Measurements from ENCODE around the gene PLLP.
"Not testable (repeated sequence)": the region's sequence is repeated elsewhere in the genome, so short reads cannot be mapped to it uniquely, and the experiment has no call there.

The PLLP gene

DNA sequence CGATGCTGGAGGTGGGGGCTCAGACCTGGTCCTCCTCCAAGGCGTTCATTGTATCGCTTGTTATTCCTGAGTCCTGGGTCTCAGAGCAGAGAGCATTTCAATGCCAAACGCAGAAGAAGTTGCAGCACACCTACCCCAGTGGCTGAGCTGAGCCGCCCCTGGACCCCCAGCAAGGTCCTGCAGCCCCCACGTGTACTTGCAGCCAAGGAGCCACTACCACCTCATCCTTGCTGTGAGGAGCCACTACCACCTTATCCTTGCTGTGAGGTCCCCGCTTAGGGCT lies 13.5 kb downstream of the PLLP start:
- DNase-seq: no peak

DNA sequence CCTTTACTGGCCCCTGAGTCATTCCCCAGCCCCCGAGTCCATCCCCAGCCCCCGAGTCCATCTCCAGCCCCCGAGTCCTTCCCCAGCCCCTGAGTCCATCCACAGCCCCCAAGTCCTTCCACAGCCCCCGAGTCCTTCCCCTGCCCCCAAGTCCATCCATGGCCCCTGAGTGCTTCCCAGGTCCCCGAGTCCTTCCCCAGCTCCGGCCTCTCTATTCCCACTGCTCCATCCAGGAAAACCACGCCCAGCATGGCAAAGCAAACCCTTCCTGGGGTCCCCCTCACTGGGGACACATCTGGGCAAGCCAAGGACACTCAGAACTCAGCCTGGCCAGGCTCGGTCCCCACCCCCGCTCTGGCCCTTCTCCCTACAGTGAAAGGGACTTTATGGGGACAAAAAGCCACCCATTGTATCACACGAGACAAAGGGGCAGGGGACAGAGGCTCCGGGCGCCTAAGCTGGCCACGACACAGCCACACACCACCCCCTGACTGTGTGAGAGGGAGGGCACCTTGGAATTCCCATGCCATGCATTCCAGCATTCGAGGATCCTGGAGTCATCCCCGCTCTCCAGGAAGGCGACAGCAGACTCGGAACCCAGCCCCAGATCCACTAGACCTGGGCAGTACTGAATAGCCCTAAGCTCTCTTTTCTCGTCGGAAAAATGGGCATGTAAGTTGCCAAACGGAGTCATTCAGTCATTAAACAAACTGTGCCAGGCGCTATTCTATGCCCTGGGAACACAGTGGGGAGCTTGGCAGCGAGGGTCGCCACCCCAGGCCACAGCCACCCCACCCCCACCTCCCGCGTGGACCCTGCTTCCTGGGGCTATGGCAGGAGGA lies 14.0 kb downstream of the PLLP start:
- DNase-seq: no peak

DNA sequence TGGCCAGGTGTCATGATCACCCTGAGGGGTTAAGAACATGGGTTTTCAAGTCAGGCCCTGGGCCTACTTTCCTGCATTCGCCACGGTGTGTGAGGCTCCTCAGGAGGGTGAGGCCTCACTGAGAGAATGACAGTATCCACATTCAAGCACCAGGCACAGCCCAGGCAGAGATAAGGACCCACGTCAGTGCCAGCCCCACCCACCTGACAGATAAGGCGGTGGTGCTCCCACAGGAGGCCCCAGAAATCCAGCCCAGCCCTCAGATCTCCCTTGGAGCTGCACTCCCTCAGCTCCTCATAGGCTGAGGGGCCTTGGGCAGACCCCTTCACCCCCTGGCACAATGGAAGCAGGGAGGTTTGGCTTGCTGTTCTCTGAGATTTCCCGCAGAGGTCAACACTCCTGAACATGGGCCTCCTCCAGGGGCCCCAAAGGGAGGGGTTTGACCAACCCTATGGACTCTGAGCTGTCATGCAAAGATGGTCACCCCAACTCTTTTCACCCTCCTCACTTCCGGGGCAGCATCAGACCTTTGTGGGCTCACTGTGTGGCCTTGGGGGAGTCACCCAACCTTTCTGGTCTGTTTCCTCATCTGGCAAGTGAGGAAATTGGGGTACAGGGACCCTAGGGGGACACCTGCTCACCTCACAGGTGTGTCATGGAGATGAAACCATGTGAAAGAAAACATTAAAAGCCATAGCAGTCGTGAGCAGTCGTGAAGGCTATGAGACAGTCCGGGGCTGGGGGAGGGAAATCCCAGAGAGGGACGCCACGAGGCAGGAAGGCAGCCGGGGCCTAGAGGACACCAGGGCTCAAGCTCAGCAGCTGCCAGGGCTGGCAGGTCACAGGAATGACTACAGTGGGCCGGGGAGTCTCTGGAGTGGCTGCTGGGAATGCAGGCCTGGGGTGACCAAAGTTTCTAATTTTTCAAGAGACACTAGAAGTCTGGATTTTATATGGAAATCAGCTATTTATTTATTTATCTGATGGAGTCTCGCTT lies 15.4 kb downstream of the PLLP start:
- no peak for DNase-seq

DNA sequence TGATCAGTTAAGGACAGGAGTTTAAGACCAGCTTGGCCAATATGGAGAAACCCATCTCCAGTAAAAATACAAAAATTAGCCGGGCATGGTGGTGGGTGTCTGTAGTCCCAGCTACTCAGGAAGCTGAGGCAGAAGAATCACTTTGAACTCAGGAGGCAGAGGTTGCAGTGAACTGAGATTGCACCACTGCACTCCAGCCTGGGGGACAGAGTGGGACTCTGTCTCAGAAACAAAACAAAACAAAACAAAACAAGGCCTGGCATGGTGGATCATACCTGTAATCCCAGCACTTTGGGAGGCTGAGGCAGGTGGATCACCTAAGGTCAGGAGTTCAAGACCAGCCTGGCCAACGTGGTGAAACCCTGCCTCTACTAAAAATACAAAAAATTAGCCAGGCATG lies 17.1 kb downstream of the PLLP start:
- DNase-seq: not testable (repeated sequence)

DNA sequence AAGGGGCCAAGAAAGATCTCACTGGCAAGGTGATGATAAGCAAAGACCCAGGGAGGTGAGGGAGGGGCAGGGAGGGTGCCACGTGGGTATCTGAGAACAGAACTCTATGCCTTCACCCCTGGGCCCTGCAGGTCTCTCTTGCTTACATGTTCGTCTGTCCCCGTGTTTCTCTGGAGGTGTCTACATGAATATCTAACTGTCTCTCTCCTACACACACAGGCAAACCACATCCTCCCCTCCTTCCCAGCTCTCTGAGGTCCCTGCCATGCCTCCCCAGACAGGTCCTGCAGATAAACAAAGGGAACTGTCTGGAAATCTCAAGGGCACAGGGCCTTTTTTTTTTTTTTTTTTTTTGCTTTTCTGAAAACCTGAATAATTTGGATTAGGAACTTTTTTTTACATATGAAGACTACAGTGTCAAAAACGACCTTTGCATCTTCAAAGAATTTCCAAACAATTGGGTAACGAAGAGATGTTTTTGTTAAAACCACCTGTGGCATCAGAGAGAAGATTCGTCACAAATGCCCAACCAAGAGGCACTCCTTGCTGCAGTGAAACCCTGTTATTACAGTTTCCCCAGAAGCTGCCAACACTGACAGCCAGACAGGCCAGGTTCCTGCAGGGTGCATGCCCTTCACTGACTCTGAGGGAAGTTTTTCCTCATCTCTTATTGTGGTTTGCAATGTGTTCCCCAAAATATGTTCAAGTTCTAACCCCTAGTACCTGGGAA lies 17.8 kb downstream of the PLLP start:
- DNase-seq: no peak

DNA sequence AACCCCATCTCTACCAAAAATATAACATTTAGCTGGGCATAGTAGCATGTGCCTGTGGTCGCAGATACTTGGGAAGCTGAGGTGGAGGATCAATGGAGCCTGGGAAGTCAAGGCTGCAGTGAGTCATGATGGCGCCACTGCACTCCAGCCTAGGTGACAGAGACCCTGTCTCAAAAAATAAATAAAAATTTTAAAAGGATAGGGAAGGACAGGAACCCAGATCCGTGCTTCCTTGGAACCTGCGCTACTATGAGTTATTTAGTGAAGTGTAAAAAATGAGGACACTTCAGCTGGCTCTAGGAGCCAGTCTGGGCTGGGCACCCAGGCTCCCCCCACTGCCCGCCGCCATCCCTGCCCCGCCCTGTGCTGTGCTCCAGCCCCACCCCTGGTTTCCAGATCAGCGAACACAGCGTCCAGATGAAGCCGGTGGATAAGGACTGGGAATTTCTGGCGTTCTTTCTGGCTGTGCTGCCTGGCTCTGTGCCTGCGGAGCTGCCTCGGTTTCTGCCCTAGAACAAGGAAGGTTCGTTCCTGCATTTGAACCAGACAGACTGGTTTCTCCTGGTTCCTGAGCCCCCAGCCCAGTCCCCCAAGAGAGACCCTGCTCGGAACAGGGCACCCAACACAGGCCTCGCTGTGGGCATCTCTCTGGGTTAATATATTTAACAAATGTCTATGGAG lies 18.5 kb downstream of the PLLP start:
- DNase-seq: no peak

DNA sequence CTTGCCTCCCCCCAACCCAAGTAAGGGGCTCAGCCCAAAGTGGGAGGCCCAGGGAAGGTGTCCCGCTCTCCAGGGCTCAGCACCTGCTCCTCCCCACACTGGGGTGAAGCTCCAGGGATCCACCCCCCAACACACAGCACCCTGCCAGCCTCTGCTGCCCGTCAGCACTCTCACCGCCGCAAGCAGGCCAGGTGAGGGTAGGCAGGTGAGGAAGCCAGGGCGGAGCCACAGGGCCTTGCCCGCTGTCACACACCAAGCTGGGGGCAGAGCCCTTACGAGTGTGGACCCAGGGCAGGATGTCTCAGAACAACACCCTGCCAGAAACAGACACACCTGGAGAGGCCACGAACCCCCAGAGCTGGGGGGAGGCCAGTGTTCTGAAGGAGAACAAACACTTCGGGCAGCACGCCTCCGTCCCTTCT lies 19.5 kb downstream of the PLLP start:
- DNase-seq: no peak

DNA sequence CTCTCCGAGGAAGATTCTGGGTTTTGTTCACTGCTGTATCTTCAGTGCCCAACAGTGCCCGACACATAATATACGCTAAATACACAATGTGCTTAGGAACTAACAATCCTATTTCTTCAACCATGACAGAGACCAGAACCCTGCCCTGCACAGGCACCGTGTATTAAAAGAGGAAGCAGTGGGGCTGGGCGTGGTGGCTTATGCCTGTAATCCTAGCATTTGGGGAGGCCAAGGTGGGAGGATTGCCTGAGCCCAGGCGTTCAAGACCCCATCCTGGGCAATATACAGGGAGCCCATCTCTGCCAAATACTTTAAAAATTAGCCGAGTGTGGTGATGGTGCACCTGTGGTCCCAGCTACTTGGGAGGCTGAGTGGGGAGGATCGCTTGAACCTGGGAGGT lies 20.1 kb downstream of the PLLP start:
- no peak for DNase-seq

DNA sequence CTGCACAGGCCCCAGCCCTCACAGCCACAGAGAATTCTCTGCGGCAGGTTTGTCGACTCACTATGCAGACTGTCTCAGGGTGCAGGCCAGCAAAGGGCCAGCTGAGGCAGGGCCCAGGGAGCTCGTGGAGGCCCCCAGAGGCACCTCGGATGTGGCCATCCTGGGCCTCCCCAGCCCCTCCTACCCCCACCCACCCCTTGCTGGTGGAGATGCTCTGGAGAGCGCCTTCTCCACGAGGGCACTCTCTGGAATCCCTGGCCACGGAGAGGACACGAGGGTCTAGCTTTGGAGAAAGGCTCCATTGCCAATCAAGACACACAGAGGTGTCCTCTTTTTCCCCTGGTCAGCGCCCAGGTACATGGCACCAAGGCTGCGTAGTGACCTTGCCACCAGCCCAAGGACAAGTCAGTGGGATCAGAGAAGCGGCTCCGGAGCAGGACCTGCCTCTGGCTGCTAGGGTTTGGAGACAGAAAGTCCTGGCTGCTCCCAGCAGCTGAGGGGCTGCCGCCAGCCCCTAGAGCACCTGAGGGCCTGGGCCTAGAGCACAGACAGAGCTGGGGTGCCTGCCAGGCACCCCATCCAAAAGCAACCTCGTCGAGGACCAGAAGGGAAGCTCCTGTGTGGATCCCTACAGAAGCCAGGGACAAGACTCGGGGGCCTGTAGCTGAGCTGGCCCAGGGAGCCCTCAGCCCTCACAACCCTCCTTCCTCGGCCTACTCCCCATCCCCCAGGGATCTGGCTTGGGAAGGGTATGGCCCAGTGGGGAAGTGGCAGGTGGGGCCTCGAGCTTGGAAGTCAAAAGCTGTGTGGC lies 20.7 kb downstream of the PLLP start:
- no peak for DNase-seq

DNA sequence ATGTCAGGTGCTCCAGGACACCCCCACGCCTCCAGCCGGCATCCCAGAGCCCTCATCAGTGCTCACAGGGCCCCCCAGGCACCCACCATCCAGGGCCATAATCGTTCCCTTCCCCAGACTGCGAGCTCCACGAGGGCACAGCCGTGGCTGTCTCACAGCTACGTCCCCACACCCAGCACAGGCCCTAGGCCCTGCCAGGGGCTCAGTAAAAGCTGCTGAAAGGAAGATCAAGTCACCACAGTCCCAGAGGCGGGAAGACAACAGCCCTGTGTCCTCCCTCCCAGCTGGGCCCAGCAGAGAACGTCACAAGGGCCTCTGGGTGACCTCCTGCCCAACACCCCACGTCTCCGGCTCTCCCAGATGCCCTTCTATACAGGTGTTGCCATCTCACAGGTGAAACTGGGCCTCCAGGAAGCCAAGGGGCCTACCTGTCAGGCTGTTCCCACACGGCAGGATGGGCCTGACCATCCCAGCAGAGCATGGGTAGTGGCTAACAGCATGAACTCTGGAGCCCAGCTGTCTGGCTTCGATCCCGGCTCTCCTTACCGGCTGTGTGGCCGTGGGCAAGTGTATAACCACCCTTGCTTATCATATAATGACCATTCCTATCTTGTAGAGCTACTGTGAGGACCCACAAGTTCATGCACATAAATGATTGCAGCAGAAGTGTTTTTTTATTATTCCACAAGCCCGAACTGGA lies 21.5 kb downstream of the PLLP start:
- DNase-seq: no peak

DNA sequence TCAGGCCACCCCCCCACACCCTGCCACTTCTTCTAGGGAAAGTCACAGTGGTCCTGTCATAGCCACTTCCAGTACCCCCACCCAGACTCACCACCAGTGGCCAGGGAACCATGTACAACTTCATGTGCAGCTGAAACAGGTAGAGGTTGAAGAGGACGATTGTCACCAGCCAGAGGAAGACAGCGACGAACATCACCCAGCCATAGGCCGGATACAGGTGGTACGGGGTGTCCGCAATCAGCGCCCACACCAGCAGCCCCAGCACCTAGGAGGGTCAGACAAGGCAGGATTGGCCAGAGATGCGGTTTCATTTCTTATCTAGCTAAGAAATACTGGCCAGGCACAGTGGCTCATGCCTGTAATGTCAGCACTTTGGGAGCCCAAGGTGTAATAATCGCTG lies 22.7 kb downstream of the PLLP start:
- DNase-seq: no peak

DNA sequence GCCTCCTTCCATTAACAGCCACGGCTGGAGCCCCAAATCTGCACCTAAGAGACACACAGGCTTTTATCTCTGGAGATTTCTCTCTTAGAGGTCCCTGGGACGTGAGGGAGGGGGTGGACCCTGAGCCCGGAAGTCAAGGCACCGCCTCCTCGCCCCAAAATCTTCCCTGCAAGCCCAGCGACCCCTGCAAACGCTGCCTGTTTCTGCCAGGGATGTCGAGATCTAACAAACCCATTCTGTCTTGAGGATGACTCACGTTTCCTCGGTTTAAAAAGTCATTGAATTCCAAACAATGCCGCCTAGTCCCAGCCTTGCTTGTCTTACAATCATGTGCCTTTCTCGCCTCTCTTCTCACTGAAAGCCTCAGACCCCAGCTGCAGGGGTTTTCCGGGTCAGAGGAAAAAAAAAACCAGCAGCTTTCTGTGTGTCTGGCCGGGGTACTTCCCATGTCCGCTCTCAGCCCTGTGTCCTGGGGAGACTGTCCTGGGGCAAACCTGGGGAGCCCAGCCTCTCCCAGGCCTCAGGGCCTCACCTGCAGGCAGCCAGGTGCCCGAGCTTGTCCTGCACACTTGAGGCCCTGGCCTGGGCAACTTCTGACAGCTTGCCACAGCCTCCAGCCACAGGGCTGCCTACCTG lies 24.1 kb downstream of the PLLP start:
- DNase-seq: no peak

DNA sequence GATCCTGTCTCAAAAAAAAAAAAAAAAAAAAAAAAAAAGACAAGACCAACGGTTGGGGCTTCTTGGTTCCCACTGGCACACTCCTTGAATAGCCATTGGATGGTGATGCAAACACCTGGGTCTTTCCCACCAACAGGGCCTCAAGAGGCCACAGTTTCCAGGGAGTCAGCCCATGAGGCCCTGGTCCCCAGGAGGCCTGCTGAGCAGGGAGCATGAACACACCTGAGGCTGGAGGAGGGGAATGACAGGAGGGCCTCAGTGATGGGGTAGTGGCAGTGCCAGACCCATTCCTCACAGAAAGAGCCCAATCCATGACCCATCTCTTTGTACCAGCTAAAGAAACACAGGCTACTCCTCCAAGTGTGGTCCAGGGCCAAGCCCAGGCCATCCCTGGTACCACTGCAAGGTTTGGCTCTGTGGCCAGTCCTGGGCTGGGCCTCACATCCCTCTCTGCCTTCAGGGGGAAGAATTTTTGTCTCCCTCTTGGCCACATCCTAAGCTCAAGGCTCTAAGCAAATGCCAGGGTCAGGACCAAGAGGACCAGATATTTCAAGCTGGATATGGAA lies 25.5 kb downstream of the PLLP start:
- DNase-seq: no peak

DNA sequence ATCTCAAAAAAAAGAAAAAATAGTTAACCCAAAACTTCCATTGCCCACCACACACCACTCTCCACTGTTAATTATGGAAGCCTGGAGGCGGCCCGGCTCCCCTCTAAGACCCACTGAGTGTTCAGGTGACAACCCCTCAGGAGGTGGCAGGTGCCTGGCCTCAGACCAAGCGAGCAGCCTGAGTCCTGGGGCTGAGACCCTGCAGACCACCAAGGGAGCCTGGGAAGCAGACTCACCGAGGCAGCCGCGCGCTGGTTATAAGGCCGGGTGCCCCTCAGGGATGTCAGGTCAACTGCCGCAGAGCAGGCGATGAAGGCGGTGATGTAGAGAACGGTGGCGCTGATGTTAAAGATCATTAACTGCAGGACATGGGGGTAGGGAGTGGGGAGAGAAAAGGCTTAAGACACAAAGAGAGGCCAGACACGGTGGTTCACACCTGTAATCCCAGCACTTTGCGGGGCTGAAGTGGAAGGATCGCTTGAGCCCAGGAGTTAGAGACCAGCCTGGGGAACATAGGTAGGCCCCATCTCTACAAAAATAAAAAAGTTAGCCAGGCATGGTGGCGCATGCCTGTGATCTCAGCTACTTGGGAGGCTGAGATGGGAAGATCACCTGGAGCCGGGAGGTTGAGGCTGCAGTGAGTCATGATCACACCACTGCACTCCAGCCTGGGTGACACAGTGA lies 26.1 kb downstream of the PLLP start:
- no peak for DNase-seq

DNA sequence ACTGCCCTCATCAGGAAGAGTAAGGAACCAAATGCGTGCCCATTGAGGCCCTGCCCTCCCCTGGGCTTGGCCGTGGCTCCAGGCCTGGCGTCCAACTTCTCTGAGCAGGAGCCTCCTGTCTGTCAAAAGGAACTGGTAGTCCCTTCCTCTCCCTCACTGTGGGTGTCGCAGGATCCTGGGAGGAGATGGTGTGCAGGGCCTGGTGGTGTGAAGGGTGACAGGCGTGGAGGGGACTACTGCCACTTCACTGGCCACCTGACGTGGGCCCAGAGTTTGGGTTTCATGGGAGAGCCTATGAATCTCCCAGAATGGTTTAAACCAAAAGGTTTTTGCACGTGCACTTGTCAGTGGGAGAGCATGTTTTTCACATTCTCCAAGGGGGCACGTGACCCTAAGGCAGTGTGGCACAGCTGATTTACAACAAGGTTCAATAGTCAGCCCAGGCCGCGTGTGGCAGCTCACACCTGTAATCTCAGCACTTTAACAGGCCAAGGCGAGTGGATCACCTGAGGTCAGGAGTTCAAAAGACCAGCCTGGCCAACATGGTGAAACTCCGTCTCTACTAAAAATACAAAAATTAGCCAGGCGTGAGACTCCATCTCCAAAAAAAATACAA lies 26.9 kb downstream of the PLLP start:
- DNase-seq: no peak

DNA sequence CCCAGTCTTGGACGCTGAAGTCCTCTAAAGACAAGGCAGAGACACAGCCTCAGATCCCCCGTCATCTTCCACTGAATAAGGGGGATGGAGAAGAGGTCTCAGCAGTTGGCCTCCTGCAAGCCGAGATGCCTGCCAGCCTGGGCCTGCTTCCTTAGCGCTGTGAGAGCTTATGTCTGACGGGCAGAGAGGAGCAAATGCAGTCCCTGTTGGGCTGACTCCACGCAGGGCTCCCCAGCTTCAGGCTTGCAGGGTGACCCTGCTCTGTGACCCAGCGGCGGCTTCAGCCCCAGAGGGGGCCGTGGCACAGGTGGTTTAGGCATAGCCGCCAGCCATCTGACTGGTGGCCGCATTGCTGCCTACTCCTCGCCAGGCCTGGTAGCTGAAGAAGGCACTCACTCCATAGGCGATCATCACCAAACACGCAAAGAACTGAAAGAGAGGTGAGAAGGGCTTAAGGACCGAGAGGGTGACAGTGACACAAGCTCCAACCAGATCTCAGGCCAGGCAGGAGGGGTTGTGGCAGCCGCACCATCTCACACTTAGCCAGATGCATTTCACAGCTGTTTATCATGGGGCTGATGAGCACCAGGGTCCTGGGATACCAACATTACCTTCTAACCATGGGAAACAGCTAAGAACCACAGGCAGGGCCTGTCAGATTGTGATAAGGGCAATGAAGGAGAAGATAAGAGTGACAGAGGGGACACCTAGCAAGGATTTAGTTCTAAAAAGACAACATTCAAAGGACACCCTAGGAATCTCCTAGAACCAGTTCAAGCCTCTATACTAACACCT lies 27.7 kb downstream of the PLLP start:
- no peak for DNase-seq

DNA sequence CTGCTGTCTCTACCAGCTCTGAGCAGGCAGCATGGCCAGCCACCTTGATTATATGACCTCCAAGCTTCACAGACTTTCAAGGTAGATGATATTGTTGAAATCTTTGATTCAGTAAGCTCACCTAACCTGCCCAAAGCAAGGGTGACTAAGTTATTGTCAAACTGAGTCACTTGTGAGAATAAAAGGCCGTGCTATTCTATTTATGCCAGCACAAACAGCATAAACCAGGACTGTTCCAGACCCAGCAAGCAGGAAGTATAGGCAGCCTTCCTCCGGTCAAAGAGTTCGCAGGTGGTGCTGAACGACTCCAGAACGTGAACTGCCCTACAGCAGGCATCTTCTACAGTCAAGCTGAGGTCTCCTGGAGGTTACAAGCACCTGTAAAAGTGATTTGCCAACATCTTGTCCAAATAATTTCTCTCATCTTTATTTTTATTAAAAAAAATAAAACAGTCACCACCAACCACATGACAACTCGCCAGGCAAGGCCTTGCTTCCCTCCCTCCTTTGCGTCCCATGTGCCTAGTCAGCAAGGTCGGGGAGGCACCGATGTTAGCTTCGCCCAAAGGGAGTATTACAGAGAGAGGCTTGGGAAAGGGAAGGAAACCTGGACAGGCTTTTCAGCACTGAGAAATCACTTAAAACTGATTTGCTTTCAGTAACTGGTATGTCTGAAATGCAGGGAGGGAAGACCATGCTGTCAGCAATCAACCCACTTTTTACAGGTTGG lies 28.6 kb downstream of the PLLP start:
- DNase-seq: no peak

DNA sequence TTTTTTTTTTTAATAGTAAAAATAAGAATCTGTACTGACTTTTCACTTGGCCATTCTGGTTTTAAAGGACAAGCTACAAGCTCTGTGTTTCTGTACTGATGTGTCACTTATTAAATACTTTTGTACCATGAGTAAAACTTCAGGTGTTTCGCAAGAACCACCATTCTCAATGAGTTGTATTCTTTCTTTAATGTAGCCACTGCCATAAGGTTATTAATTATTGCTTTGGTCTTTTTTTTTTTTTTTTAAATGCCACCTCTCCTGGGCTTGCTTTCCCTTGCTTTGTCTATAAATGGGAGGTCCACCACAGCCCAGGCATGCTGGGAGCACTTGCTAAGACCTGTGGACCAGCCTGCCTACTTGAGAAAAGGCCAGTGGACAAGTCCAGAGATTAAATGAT lies 31.0 kb downstream of the PLLP start:
- no peak for DNase-seq

All from stimulated activated CD4-positive, alpha-beta T cell treated with anti-CD3 and anti-CD28 coated beads, Interleukin-1b, Interleukin-23, amount 100 ng/mL, for 48 hours (primary cell).